ENCODE measurements around the gene SLC39A11.
"Not testable (repeated sequence)": the region's sequence is repeated elsewhere in the genome, so short reads cannot be mapped to it uniquely, and the experiment has no call there.

Gene SLC39A11

GRCh38 chr17:72826059-72826458, 266.4 kb downstream of the SLC39A11 start:
- H3K36me3 ChIP-seq (ENCODE audit: control insufficient read depth, insufficient read depth, low read length); H3K27me3 ChIP-seq (ENCODE audit: control insufficient read depth, insufficient read depth, low read length); H3K27ac ChIP-seq (ENCODE audit: low read depth, low read length); H3K4me3 ChIP-seq (ENCODE audit: low read depth, low read length); H3K4me1 ChIP-seq (ENCODE audit: control insufficient read depth, insufficient read depth, low read length); H3K9ac ChIP-seq (ENCODE audit: low read depth, low read length): not testable (repeated sequence)
- peaks cover 14% of the 10 kb centered on the region for H3K9me3 ChIP-seq (ENCODE audit: control insufficient read depth, insufficient read depth, low read length)

DNA sequence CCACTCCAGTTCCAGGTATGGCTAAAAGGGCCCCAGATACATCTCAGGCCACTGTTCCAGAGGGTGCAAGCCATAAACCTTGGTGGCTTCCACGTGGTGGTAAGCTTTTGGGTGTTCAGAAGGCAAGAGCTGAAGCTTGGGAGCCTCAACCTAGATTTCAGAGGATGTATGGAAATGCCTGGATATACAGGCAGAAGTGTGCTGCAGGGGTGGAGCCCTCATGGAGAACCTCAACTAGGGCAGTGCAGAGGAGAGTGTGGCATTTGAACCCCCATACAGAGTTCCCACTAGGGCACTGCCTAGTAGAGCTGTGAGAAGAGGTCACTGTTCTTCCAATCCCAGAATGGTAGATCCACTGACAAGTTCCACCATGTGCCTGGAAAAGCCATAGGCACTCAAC, 267.3 kb downstream of the SLC39A11 start:
- Histone ChIP-seq H3K27ac (ENCODE audit: low read depth, low read length) (no peak overlapping the region), H3K9ac (ENCODE audit: low read depth, low read length) (no peak overlapping the region), H3K9me3 (ENCODE audit: control insufficient read depth, insufficient read depth, low read length) (peaks cover 14% of the 10 kb centered on the region), H3K36me3 (ENCODE audit: control insufficient read depth, insufficient read depth, low read length) (no peaks in the 10 kb centered on the region), H3K4me3 (ENCODE audit: low read depth, low read length) (no peak overlapping the region), H3K27me3 (ENCODE audit: control insufficient read depth, insufficient read depth, low read length) (no peaks in the 10 kb centered on the region), H3K4me1 (ENCODE audit: control insufficient read depth, insufficient read depth, low read length) (no peaks in the 10 kb centered on the region)

GRCh38 chr17:72824267-72824666, 268.2 kb downstream of the SLC39A11 start:
- peaks cover 14% of the 10 kb centered on the region for H3K9me3 ChIP-seq (ENCODE audit: control insufficient read depth, insufficient read depth, low read length)
- H3K36me3 ChIP-seq (ENCODE audit: control insufficient read depth, insufficient read depth, low read length) = not testable (repeated sequence)

DNA sequence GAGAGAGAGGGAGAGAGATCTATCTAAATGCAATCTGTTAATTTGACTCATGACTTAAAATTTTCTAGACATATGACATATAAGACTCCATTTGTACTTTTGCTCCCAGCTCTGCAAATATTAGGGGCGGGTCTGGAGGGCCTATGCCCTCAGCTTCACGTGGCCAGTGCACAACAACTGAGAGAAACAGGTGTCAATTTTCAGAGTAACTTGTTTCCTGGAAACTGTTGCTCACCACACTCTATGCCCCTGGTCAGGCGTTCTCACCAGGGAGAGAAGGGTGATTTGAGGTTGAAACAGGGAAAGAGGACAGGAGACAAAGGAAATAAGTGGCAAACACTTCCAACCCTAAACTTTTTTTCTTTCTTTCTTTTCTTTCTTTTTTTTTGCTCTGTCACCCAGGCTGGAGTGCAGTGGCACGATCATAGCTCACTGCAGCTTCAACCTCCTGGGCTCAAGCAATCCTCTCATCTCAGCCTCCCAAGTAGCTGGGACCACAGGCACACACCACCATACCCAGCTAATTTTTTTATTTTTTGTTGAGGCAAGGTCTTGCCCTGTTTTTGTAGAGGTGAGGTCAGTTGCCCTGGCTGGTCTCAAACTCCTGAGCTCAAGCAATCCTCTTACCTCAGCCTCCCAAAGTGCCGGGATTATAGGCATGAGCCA, 270.0 kb downstream of the SLC39A11 start:
- Histone ChIP-seq H3K27ac (ENCODE audit: low read depth, low read length) (no peak overlapping the region), H3K4me1 (ENCODE audit: control insufficient read depth, insufficient read depth, low read length) (no peaks in the 10 kb centered on the region), H3K9ac (ENCODE audit: low read depth, low read length) (no peak overlapping the region), H3K9me3 (ENCODE audit: control insufficient read depth, insufficient read depth, low read length) (peaks cover 14% of the 10 kb centered on the region), H3K36me3 (ENCODE audit: control insufficient read depth, insufficient read depth, low read length) (no peaks in the 10 kb centered on the region), H3K27me3 (ENCODE audit: control insufficient read depth, insufficient read depth, low read length) (no peaks in the 10 kb centered on the region), H3K4me3 (ENCODE audit: low read depth, low read length) (no peak overlapping the region)

More at GRCh38 chr17:72824267-72824666, 268.2 kb downstream of the SLC39A11 start:
- not testable (repeated sequence) for H3K4me3 ChIP-seq (ENCODE audit: low read depth, low read length); H3K9ac ChIP-seq (ENCODE audit: low read depth, low read length); H3K27me3 ChIP-seq (ENCODE audit: control insufficient read depth, insufficient read depth, low read length); H3K27ac ChIP-seq (ENCODE audit: low read depth, low read length); H3K4me1 ChIP-seq (ENCODE audit: control insufficient read depth, insufficient read depth, low read length)

DNA sequence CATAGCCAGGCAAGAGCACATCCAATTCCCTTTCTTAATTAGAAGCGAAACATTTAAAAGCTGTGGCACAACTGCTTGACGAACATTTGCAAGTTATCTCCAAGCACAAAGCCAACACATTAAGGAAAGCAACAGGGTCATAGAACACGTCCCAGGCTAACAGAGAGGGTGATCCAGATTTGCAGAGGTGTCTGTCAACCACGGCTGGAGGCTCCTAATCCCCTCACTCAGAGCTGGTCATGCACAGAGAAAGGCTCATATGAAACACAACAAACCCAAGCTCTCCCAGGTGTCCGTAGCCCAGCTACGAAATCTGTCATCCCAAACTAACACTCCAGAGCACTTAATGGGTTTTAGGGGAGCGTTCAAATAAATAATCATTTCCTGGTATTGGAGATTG, 276.1 kb downstream of the SLC39A11 start:
- Histone ChIP-seq H3K27me3 (ENCODE audit: control insufficient read depth, insufficient read depth, low read length) (no peaks in the 10 kb centered on the region), H3K27ac (ENCODE audit: low read depth, low read length) (no peak overlapping the region), H3K36me3 (ENCODE audit: control insufficient read depth, insufficient read depth, low read length) (no peaks in the 10 kb centered on the region), H3K4me3 (ENCODE audit: low read depth, low read length) (no peak overlapping the region), H3K4me1 (ENCODE audit: control insufficient read depth, insufficient read depth, low read length) (no peaks in the 10 kb centered on the region), H3K9ac (ENCODE audit: low read depth, low read length) (no peak overlapping the region), H3K9me3 (ENCODE audit: control insufficient read depth, insufficient read depth, low read length) (0 out of 2 replicates have a peak, but pooled peaks cover 2% of the 10 kb centered on the region)

- Histone ChIP-seq H3K36me3 (ENCODE audit: control insufficient read depth, insufficient read depth, low read length) (no peaks in the 10 kb centered on the region), H3K27me3 (ENCODE audit: control insufficient read depth, insufficient read depth, low read length) (no peaks in the 10 kb centered on the region), H3K27ac (ENCODE audit: low read depth, low read length) (no peak overlapping the region), H3K4me3 (ENCODE audit: low read depth, low read length) (no peak overlapping the region), H3K9ac (ENCODE audit: low read depth, low read length) (no peak overlapping the region), H3K4me1 (ENCODE audit: control insufficient read depth, insufficient read depth, low read length) (no peaks in the 10 kb centered on the region), H3K9me3 (ENCODE audit: control insufficient read depth, insufficient read depth, low read length) (0 out of 2 replicates have a peak, but pooled peaks cover 7% of the 10 kb centered on the region)
These were observed 279.0 kb downstream of the SLC39A11 start for GRCh38 chr17:72813481-72813880.

GRCh38 chr17:72812823-72813222, 279.7 kb downstream of the SLC39A11 start:
- Histone ChIP-seq H3K27me3 (ENCODE audit: control insufficient read depth, insufficient read depth, low read length) (no peaks in the 10 kb centered on the region), H3K4me1 (ENCODE audit: control insufficient read depth, insufficient read depth, low read length) (no peaks in the 10 kb centered on the region), H3K27ac (ENCODE audit: low read depth, low read length) (no peak overlapping the region), H3K9me3 (ENCODE audit: control insufficient read depth, insufficient read depth, low read length) (0 out of 2 replicates have a peak, but pooled peaks cover 7% of the 10 kb centered on the region), H3K4me3 (ENCODE audit: low read depth, low read length) (no peak overlapping the region), H3K36me3 (ENCODE audit: control insufficient read depth, insufficient read depth, low read length) (no peaks in the 10 kb centered on the region), H3K9ac (ENCODE audit: low read depth, low read length) (no peak overlapping the region)

DNA sequence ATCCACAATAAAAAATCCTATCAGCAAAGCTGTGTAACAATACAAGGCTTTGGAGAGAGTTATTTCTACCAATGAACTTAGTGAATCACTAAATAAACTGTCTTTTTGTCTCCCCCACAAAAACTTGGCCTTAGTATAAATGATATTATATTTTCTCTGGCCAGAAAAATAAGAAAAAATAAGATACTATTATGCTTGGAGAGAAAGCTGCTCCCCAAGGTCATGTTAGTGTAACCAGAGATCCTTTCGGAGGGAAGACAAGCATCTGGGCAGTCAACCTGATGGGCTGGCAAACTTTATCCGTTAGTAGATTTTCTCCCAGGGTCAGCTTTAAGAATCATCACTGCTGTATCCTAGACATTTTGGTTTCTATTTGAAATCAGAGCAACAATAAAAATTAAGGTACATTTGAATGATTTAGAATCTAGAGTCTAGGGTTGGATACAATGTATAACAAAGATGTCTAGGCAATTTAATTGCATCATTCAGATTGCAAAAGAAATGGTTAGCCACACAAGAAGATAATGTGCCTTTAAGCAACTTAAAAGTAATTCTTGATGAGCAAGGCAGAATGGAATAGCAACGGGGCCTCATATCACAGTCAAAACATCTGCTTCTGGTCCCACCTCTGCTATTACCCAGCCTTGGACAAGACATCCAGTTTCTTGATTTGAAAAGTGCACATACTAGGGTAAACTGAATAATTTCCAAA, 280.4 kb downstream of the SLC39A11 start:
- H3K4me1 ChIP-seq (ENCODE audit: control insufficient read depth, insufficient read depth, low read length) = no peaks in the 10 kb centered on the region
- 0 out of 2 replicates have a peak, but pooled peaks cover 7% of the 10 kb centered on the region for H3K9me3 ChIP-seq (ENCODE audit: control insufficient read depth, insufficient read depth, low read length)
- no peak overlapping the region for H3K4me3 ChIP-seq (ENCODE audit: low read depth, low read length)
- no peaks in the 10 kb centered on the region for H3K36me3 ChIP-seq (ENCODE audit: control insufficient read depth, insufficient read depth, low read length)
- H3K27ac ChIP-seq (ENCODE audit: low read depth, low read length) = no peak overlapping the region
- H3K27me3 ChIP-seq (ENCODE audit: control insufficient read depth, insufficient read depth, low read length) = no peaks in the 10 kb centered on the region
- H3K9ac ChIP-seq (ENCODE audit: low read depth, low read length) = no peak overlapping the region

- Histone ChIP-seq H3K27ac (ENCODE audit: low read depth, low read length) (no peak overlapping the region), H3K4me1 (ENCODE audit: control insufficient read depth, insufficient read depth, low read length) (no peaks in the 10 kb centered on the region), H3K36me3 (ENCODE audit: control insufficient read depth, insufficient read depth, low read length) (no peaks in the 10 kb centered on the region), H3K27me3 (ENCODE audit: control insufficient read depth, insufficient read depth, low read length) (no peaks in the 10 kb centered on the region), H3K9ac (ENCODE audit: low read depth, low read length) (no peak overlapping the region), H3K9me3 (ENCODE audit: control insufficient read depth, insufficient read depth, low read length) (0 out of 2 replicates have a peak, but pooled peaks cover 7% of the 10 kb centered on the region), H3K4me3 (ENCODE audit: low read depth, low read length) (no peak overlapping the region)
These were observed 281.4 kb downstream of the SLC39A11 start for GRCh38 chr17:72810991-72811508.

- H3K27ac ChIP-seq (ENCODE audit: low read depth, low read length) = no peak overlapping the region
- H3K4me1 ChIP-seq (ENCODE audit: control insufficient read depth, insufficient read depth, low read length) = no peaks in the 10 kb centered on the region
- H3K4me3 ChIP-seq (ENCODE audit: low read depth, low read length) = no peak overlapping the region
- 0 out of 2 replicates have a peak, but pooled peaks cover 2% of the 10 kb centered on the region for H3K9me3 ChIP-seq (ENCODE audit: control insufficient read depth, insufficient read depth, low read length)
- no peaks in the 10 kb centered on the region for H3K36me3 ChIP-seq (ENCODE audit: control insufficient read depth, insufficient read depth, low read length)
- H3K9ac ChIP-seq (ENCODE audit: low read depth, low read length) = no peak overlapping the region
- no peaks in the 10 kb centered on the region for H3K27me3 ChIP-seq (ENCODE audit: control insufficient read depth, insufficient read depth, low read length)
These were observed 286.5 kb downstream of the SLC39A11 start for GRCh38 chr17:72806011-72806410.

All from HUES48 (cell line).